GM12872 (cell line): ENCODE results near the gene DYSF.

Experiments
- CTCF ChIP-seq: IDR thresholded peaks from 3 replicates; pipeline ENCODE4 v1.5.1; 2011; ENCODE audit warnings: low read depth, mild to moderate bottlenecking, low read length, moderate library complexity; ENCODE audit not compliant: insufficient read depth

Gene DYSF

GRCh38 chr2:71552356-71552755 is 99.0 kb downstream of the DYSF start:
- no peak for TF ChIP-seq CTCF

- TF ChIP-seq CTCF = no peak
Observed at GRCh38 chr2:71552861-71553301, 99.5 kb downstream of the DYSF start.

GRCh38 chr2:71554028-71554705 is 100.8 kb downstream of the DYSF start:
- TF ChIP-seq CTCF = no peak

- no peak for TF ChIP-seq CTCF
Observed at GRCh38 chr2:71554706-71555056, 101.3 kb downstream of the DYSF start.

GRCh38 chr2:71555798-71556454 is 102.6 kb downstream of the DYSF start:
- no peak for TF ChIP-seq CTCF

GRCh38 chr2:71556692-71557250 is 103.4 kb downstream of the DYSF start:
- TF ChIP-seq CTCF = no peak

- TF ChIP-seq CTCF = no peak
Observed at GRCh38 chr2:71557321-71557720, 104.0 kb downstream of the DYSF start.
